Central memory CD8-positive, alpha-beta T cell (primary cell): Measurements from ENCODE around the gene MYPN.

Experiments used
- ATAC-seq: fragments of 150-1000 bp; cut with Tn5 transposase; replicated peaks from 2 replicates; pipeline ENCODE4 v1.10.0; 2022; ENCODE audit warnings: mild to moderate bottlenecking, moderate FRiP score, moderate number of reproducible peaks; ENCODE audit not compliant: poor library complexity, severe bottlenecking; ENCODE audit errors: extremely low read depth
- DNase-seq, 2 donors: peaks; one replicate each; pipeline ENCODE4 v3.0.0; 2021; ENCODE audit warnings: low spot score in 2 of 2
- H3K27ac Mint-ChIP-seq: one replicate; pipeline ENCODE4 v1.8.0; 2022; ENCODE audit warnings: low read depth, mild to moderate bottlenecking, moderate library complexity, mixed read lengths
- H3K27me3 Mint-ChIP-seq: one replicate; pipeline ENCODE4 v1.8.0; 2022; ENCODE audit warnings: mixed read lengths
- H3K36me3 Mint-ChIP-seq: one replicate; pipeline ENCODE4 v1.8.0; 2022; ENCODE audit warnings: mild to moderate bottlenecking, moderate library complexity, mixed read lengths; ENCODE audit not compliant: insufficient read depth
- H3K4me1 Mint-ChIP-seq: one replicate; pipeline ENCODE4 v1.8.0; 2022; ENCODE audit warnings: mixed read lengths
- H3K4me3 Mint-ChIP-seq: one replicate; pipeline ENCODE4 v1.8.0; 2022; ENCODE audit warnings: mild to moderate bottlenecking, moderate library complexity, mixed read lengths
- H3K9me3 Mint-ChIP-seq: one replicate; pipeline ENCODE4 v1.8.0; 2022; ENCODE audit warnings: mixed read lengths

Gene MYPN

GRCh38 chr10:68251625-68252495, 142.6 kb downstream of the MYPN start:
- Mint-ChIP-seq H3K4me3 (no peak overlapping the region), H3K9me3 (no peaks in the 10 kb centered on the region), H3K27ac (no peak overlapping the region), H3K36me3 (no peaks in the 10 kb centered on the region), H3K4me1 (no peaks in the 10 kb centered on the region), H3K27me3 (peaks cover 17% of the 10 kb centered on the region)
- ATAC-seq (no peak), DNase-seq (no peak)

DNA sequence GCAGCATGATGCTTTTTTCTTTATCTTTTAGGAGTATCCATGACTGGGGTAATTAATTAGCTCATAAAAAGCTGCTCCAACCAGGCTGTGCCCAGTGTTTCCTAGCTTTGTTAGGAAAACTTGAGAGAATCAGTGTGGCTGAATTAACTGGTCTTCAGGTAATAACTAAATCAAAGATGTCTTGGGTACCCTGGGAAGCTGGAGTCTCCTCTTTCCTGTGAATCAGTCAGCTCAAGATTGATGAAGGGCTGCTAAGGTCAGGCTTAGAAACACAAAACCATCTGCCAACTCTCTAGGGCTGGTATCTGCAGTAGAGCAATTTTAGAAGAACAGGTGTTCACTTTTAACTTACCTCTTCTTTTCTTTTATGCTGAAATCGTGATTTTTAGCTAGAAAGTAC, 144.1 kb downstream of the MYPN start:
- H3K27me3 Mint-ChIP-seq, result peaks cover 29% of the 10 kb centered on the region
- no peaks in the 10 kb centered on the region for H3K9me3 Mint-ChIP-seq
- H3K27ac Mint-ChIP-seq, result no peak overlapping the region
- H3K4me3 Mint-ChIP-seq, result no peak overlapping the region
- no peaks in the 10 kb centered on the region for H3K36me3 Mint-ChIP-seq
- DNase-seq (no peak), ATAC-seq (no peak)
- H3K4me1 Mint-ChIP-seq, result no peaks in the 10 kb centered on the region

GRCh38 chr10:68261132-68261856, 152.0 kb downstream of the MYPN start:
- H3K9me3 Mint-ChIP-seq, result no peaks in the 10 kb centered on the region
- ATAC-seq (no peak), DNase-seq (no peak)
- peaks cover 18% of the 10 kb centered on the region for H3K27me3 Mint-ChIP-seq
- H3K27ac Mint-ChIP-seq, result no peak overlapping the region
- H3K36me3 Mint-ChIP-seq, result no peaks in the 10 kb centered on the region
- no peak overlapping the region for H3K4me3 Mint-ChIP-seq
- no peaks in the 10 kb centered on the region for H3K4me1 Mint-ChIP-seq
